ENCODE data around the gene SPR.

The SPR gene

GRCh38 chr2:72859831-72860262 is 27.4 kb upstream of the SPR start:
- peaks cover 4 to 10% of the 10 kb centered on the region in 2 donors for H3K4me1 ChIP-seq (ENCODE audit: control insufficient read depth in 1 of 2, insufficient read depth in 2 of 2, low read length in 2 of 2)
- peaks cover 22 to 32% of the 10 kb centered on the region in 2 donors for H3K27me3 ChIP-seq (ENCODE audit: control insufficient read depth in 1 of 2, insufficient read depth in 2 of 2, low read length in 2 of 2)
- no peak overlapping the region for H3K27ac ChIP-seq (ENCODE audit: low read depth, low read length)
- no peak overlapping the region for H3K9ac ChIP-seq (ENCODE audit: low read depth in 1 of 2, low read length in 2 of 2)
- H3K4me3 ChIP-seq (ENCODE audit: low read depth in 1 of 2, low read length in 2 of 2) = no peak overlapping the region
- H3K36me3 ChIP-seq (ENCODE audit: control insufficient read depth in 1 of 2, insufficient read depth in 2 of 2, low read length in 2 of 2) = no peaks in the 10 kb centered on the region
- no peaks in the 10 kb centered on the region for H3K9me3 ChIP-seq (ENCODE audit: control insufficient read depth in 1 of 2, low read length in 2 of 2)

GRCh38 chr2:72862239-72862988 is 24.8 kb upstream of the SPR start:
- peak overlapping the region in 1 of 2 donors; percentile 32 for H3K9ac ChIP-seq (ENCODE audit: low read depth in 1 of 2, low read length in 2 of 2)
- no peaks in the 10 kb centered on the region for H3K9me3 ChIP-seq (ENCODE audit: control insufficient read depth in 1 of 2, low read length in 2 of 2)
- H3K4me3 ChIP-seq (ENCODE audit: low read depth in 1 of 2, low read length in 2 of 2) = peak overlapping the region; percentile 48 to 59
- H3K27me3 ChIP-seq (ENCODE audit: control insufficient read depth in 1 of 2, insufficient read depth in 2 of 2, low read length in 2 of 2) = peaks cover 16 to 17% of the 10 kb centered on the region in 2 donors
- H3K4me1 ChIP-seq (ENCODE audit: control insufficient read depth in 1 of 2, insufficient read depth in 2 of 2, low read length in 2 of 2) = peaks cover 4 to 10% of the 10 kb centered on the region in 2 donors
- no peaks in the 10 kb centered on the region for H3K36me3 ChIP-seq (ENCODE audit: control insufficient read depth in 1 of 2, insufficient read depth in 2 of 2, low read length in 2 of 2)
- H3K27ac ChIP-seq (ENCODE audit: low read depth, low read length) = no peak overlapping the region

DNA sequence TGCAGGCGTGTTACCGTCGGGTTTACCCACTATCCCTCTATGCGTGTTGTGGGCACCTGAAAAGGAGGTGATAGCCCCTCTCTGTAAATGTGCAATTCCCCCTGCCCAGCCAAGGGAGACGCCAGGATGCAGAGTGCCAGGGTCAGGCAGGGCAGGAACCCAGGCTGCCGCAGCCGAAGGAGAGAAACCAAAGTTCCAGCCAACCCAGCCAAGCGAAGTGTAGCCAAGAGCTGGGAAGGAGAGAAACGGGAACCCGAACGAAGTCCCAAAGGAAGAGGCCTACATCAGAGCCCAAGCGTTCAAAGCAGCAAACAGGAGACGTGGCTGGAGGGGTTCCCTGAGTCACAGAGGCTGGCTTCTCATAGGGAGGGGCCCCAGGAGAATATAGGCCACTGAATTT is 24.2 kb upstream of the SPR start:
- Histone ChIP-seq H3K9me3 (ENCODE audit: control insufficient read depth in 1 of 2, low read length in 2 of 2) (no peaks in the 10 kb centered on the region), H3K9ac (ENCODE audit: low read depth in 1 of 2, low read length in 2 of 2) (no peak overlapping the region), H3K4me3 (ENCODE audit: low read depth in 1 of 2, low read length in 2 of 2) (peak overlapping the region in 1 of 2 donors; percentile 48), H3K36me3 (ENCODE audit: control insufficient read depth in 1 of 2, insufficient read depth in 2 of 2, low read length in 2 of 2) (no peaks in the 10 kb centered on the region), H3K4me1 (ENCODE audit: control insufficient read depth in 1 of 2, insufficient read depth in 2 of 2, low read length in 2 of 2) (peaks cover 4 to 10% of the 10 kb centered on the region in 2 donors), H3K27ac (ENCODE audit: low read depth, low read length) (no peak overlapping the region), H3K27me3 (ENCODE audit: control insufficient read depth in 1 of 2, insufficient read depth in 2 of 2, low read length in 2 of 2) (peaks cover 12 to 15% of the 10 kb centered on the region in 2 donors)

DNA sequence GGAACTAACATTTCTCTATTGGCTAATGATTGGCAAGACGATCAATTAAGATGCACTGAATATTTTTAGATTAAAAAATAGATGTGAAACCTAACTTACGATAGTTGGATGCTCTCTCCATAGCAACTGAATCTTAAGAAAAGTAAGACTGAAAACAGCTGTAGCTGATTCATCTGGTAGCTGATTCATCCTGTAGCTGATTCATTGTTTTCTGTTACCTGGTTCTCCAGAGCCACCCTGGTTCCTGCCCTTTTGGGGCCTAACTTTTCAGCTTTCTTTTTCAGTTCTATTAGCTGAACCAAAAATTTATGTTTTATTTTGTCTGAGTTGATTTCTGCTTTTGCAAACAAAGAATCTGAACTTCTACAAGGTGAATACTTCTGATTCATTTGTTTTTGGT is 22.7 kb upstream of the SPR start:
- Histone ChIP-seq H3K4me3 (ENCODE audit: low read depth in 1 of 2, low read length in 2 of 2) (no peak overlapping the region), H3K36me3 (ENCODE audit: control insufficient read depth in 1 of 2, insufficient read depth in 2 of 2, low read length in 2 of 2) (no peaks in the 10 kb centered on the region), H3K27ac (ENCODE audit: low read depth, low read length) (no peak overlapping the region), H3K27me3 (ENCODE audit: control insufficient read depth in 1 of 2, insufficient read depth in 2 of 2, low read length in 2 of 2) (peaks cover 12 to 15% of the 10 kb centered on the region in 2 donors), H3K9me3 (ENCODE audit: control insufficient read depth in 1 of 2, low read length in 2 of 2) (no peaks in the 10 kb centered on the region), H3K4me1 (ENCODE audit: control insufficient read depth in 1 of 2, insufficient read depth in 2 of 2, low read length in 2 of 2) (peaks cover 4 to 10% of the 10 kb centered on the region in 2 donors), H3K9ac (ENCODE audit: low read depth in 1 of 2, low read length in 2 of 2) (no peak overlapping the region)

DNA sequence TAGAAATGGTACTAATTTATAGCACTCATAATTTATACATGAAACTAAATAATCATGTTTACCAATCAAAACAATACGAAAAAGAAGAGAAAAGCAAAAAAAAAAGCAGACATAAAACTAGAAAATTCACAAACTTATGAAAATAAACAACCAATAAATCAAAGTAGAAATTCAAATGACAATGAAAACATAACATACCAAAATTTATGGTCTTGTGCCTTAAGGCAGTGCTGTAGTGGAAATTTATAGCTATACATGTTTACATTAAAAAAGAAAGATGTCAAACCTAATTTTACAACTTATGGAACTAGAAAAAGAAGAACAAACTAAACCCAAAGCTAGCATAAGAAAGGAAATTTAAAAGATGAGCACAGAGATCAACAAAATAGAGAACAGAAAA is 16.1 kb upstream of the SPR start:
- Histone ChIP-seq H3K4me3 (ENCODE audit: low read depth in 1 of 2, low read length in 2 of 2) (no peak overlapping the region), H3K4me1 (ENCODE audit: control insufficient read depth in 1 of 2, insufficient read depth in 2 of 2, low read length in 2 of 2) (no peaks in the 10 kb centered on the region), H3K36me3 (ENCODE audit: control insufficient read depth in 1 of 2, insufficient read depth in 2 of 2, low read length in 2 of 2) (no peaks in the 10 kb centered on the region), H3K9me3 (ENCODE audit: control insufficient read depth in 1 of 2, low read length in 2 of 2) (no peaks in the 10 kb centered on the region), H3K9ac (ENCODE audit: low read depth in 1 of 2, low read length in 2 of 2) (no peak overlapping the region), H3K27ac (ENCODE audit: low read depth, low read length) (no peak overlapping the region), H3K27me3 (ENCODE audit: control insufficient read depth in 1 of 2, insufficient read depth in 2 of 2, low read length in 2 of 2) (peaks cover 0 to 4% of the 10 kb centered on the region in 2 donors)

DNA sequence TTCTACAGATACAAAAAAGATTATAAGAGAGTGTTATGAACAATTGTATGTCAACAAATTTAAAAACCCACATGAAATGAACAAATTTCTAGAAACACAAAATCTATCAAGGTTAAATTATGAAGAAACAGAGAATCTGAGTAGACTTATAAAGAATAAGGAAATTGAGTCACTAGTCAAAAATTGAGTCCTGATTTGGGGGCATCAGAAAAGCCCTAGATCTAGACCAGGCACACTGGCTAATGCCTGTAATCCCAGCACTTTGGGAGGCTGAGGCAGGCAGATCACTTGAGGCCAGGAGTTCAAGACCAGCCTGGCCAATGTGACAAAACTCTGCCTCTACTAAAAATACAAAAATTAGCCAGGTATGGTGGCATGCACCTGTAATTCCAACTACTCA is 15.3 kb upstream of the SPR start:
- Histone ChIP-seq H3K4me1 (ENCODE audit: control insufficient read depth in 1 of 2, insufficient read depth in 2 of 2, low read length in 2 of 2) (no peaks in the 10 kb centered on the region), H3K9ac (ENCODE audit: low read depth in 1 of 2, low read length in 2 of 2) (no peak overlapping the region), H3K36me3 (ENCODE audit: control insufficient read depth in 1 of 2, insufficient read depth in 2 of 2, low read length in 2 of 2) (no peaks in the 10 kb centered on the region), H3K9me3 (ENCODE audit: control insufficient read depth in 1 of 2, low read length in 2 of 2) (no peaks in the 10 kb centered on the region), H3K27me3 (ENCODE audit: control insufficient read depth in 1 of 2, insufficient read depth in 2 of 2, low read length in 2 of 2) (peaks cover 0 to 4% of the 10 kb centered on the region in 2 donors), H3K27ac (ENCODE audit: low read depth, low read length) (no peak overlapping the region), H3K4me3 (ENCODE audit: low read depth in 1 of 2, low read length in 2 of 2) (no peak overlapping the region)

GRCh38 chr2:72883356-72883962 is 3.7 kb upstream of the SPR start:
- H3K4me3 ChIP-seq (ENCODE audit: low read depth in 1 of 2, low read length in 2 of 2) = no peak overlapping the region
- H3K9ac ChIP-seq (ENCODE audit: low read depth in 1 of 2, low read length in 2 of 2) = no peak overlapping the region
- no peaks in the 10 kb centered on the region for H3K36me3 ChIP-seq (ENCODE audit: control insufficient read depth in 1 of 2, insufficient read depth in 2 of 2, low read length in 2 of 2)
- peaks cover 8 to 12% of the 10 kb centered on the region in 2 donors for H3K4me1 ChIP-seq (ENCODE audit: control insufficient read depth in 1 of 2, insufficient read depth in 2 of 2, low read length in 2 of 2)
- no peaks in the 10 kb centered on the region for H3K9me3 ChIP-seq (ENCODE audit: control insufficient read depth in 1 of 2, low read length in 2 of 2)
- no peak overlapping the region for H3K27ac ChIP-seq (ENCODE audit: low read depth, low read length)
- peaks cover 4 to 7% of the 10 kb centered on the region in 2 donors for H3K27me3 ChIP-seq (ENCODE audit: control insufficient read depth in 1 of 2, insufficient read depth in 2 of 2, low read length in 2 of 2)

DNA sequence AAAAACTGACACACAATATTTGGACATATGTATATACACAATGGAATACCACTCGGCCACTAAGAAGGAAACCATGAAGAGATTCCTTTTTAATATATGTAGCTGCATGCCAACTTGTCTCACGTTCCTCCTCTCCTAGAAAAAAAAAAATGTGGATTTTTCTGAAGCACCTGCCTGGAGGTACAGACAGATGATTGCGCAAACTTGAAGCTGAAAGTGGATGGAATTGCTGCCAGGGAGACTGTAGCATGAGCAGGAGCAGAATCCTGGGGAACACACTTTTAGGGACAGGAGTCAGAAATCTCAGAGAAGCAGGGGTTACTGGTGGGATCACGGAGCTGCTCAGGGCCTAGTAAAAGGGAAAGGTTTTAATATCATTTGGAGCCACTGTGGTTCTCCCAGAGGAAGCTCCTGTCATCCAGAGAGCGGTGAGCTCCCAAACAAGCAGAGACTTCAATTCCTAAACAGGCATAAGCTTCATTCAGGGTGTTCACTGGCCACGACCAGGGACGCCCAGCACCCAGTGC is 640 bp upstream of the SPR start:
- Histone ChIP-seq H3K9ac (ENCODE audit: low read depth in 1 of 2, low read length in 2 of 2) (peak overlapping the region in 1 of 2 donors; percentile 67), H3K36me3 (ENCODE audit: control insufficient read depth in 1 of 2, insufficient read depth in 2 of 2, low read length in 2 of 2) (peaks cover 6 to 10% of the 10 kb centered on the region in 2 donors), H3K27ac (ENCODE audit: low read depth, low read length) (no peak overlapping the region)

DNA sequence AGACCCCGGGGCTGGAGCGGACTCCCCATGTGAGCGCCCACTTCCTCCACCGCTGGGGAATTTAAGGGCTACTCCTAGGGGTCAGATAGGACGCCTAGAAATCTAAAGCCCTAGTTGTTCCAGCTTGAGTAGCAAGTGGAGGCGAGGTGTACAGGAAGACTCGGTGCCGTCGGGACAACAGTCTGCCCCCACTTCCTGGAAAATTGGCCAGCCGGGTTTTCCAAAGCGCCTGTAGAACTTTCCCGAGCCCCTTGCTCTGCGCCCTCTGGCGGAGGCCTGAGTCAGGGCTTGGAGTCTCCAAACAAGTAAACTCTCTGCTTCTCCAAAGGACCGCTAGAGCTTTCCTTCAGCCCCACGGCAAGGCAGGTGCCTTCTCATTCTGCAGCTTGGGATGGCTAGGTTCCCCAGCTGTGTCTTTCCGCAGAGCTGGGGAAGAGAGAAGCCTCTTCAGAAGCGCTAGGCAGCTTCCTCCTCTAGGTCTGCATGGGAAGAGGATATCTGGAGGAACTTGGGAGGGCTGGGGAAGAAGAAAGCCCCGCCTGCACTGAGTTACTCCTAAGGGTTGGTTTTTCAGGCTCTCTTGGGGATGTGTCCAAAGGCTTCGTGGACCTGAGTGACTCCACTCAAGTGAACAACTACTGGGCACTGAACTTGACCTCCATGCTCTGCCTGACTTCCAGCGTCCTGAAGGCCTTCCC is 681 bp downstream of the SPR start:
- peaks cover 6 to 19% of the 10 kb centered on the region in 2 donors for H3K36me3 ChIP-seq (ENCODE audit: control insufficient read depth in 1 of 2, insufficient read depth in 2 of 2, low read length in 2 of 2)
- H3K9me3 ChIP-seq (ENCODE audit: control insufficient read depth in 1 of 2, low read length in 2 of 2) = no peaks in the 10 kb centered on the region
- H3K27ac ChIP-seq (ENCODE audit: low read depth, low read length) = peak overlapping the region; percentile 65
- peak overlapping the region; percentile 79 to 82 for H3K4me3 ChIP-seq (ENCODE audit: low read depth in 1 of 2, low read length in 2 of 2)
- peaks cover 24% of the 10 kb centered on the region in 2 donors for H3K4me1 ChIP-seq (ENCODE audit: control insufficient read depth in 1 of 2, insufficient read depth in 2 of 2, low read length in 2 of 2)
- peak overlapping the region; percentile 70 to 79 for H3K9ac ChIP-seq (ENCODE audit: low read depth in 1 of 2, low read length in 2 of 2)
- peaks cover 0 to 5% of the 10 kb centered on the region in 2 donors for H3K27me3 ChIP-seq (ENCODE audit: control insufficient read depth in 1 of 2, insufficient read depth in 2 of 2, low read length in 2 of 2)

More for the DNA sequence above, 640 bp upstream of the SPR start:
- Histone ChIP-seq H3K27me3 (ENCODE audit: control insufficient read depth in 1 of 2, insufficient read depth in 2 of 2, low read length in 2 of 2) (peaks cover 0 to 5% of the 10 kb centered on the region in 2 donors), H3K4me3 (ENCODE audit: low read depth in 1 of 2, low read length in 2 of 2) (peak overlapping the region; percentile 79 to 82), H3K4me1 (ENCODE audit: control insufficient read depth in 1 of 2, insufficient read depth in 2 of 2, low read length in 2 of 2) (peaks cover 24% of the 10 kb centered on the region in 2 donors), H3K9me3 (ENCODE audit: control insufficient read depth in 1 of 2, low read length in 2 of 2) (no peaks in the 10 kb centered on the region)
